Loucy (cell line): ENCODE results near the gene PKD2L1.

ENCODE experiments used
- EZH2phosphoT487 ChIP-seq: fragments of 200-600 bp; IDR thresholded peaks from 2 replicates; pipeline ENCODE4 v1.6.1; 2018; ENCODE audit warnings: antibody characterized with exemption, mild to moderate bottlenecking, moderate library complexity, borderline replicate concordance
- TF ChIP-seq, protein P1 (sequence below): fragments of 200-600 bp; sonication (generic); conservative IDR thresholded peaks from 2 replicates; pipeline ENCODE4 v1.5.1; 2014; ENCODE audit warnings: mild to moderate bottlenecking, antibody characterized with exemption, low read length

DNA sequence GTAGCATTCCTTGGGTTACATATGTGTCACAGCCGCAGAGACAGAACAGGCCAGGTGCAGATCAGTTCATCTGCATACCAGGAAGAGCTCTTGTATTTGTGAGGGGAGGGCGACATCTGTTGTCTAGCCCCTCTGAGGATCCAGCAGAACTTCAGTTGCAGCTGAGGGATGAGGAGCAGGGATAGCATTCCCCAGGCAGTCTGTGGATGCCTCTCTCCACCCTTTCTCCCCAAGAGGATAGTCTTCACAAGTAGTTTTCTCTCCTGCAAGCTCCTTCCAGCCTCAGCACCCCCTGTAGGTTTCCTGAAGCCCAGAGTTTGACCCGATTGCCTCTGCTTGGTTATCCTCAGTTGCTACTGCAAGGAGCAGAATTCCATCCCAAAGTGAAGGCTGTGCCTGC is 19.6 kb upstream of the PKD2L1 start:
- TF ChIP-seq, protein P1, sequence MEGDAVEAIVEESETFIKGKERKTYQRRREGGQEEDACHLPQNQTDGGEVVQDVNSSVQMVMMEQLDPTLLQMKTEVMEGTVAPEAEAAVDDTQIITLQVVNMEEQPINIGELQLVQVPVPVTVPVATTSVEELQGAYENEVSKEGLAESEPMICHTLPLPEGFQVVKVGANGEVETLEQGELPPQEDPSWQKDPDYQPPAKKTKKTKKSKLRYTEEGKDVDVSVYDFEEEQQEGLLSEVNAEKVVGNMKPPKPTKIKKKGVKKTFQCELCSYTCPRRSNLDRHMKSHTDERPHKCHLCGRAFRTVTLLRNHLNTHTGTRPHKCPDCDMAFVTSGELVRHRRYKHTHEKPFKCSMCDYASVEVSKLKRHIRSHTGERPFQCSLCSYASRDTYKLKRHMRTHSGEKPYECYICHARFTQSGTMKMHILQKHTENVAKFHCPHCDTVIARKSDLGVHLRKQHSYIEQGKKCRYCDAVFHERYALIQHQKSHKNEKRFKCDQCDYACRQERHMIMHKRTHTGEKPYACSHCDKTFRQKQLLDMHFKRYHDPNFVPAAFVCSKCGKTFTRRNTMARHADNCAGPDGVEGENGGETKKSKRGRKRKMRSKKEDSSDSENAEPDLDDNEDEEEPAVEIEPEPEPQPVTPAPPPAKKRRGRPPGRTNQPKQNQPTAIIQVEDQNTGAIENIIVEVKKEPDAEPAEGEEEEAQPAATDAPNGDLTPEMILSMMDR: no peak
- no peak for TF ChIP-seq EZH2phosphoT487
